OCI-LY3 (cell line): ENCODE measurements around the gene STRN3.

Experiments used
- EZH2phosphoT487 ChIP-seq: fragments of 200-600 bp; shearing (Covaris generic); IDR thresholded peaks from 2 replicates; pipeline ENCODE4 v1.6.1; 2018; ENCODE audit warnings: antibody characterized with exemption, mixed run types, low read depth
- TF ChIP-seq, protein P1 (sequence below): fragments of 200-600, 300-600 bp; sonication (generic); IDR thresholded peaks from 2 replicates; pipeline ENCODE4 v1.5.1; 2014; ENCODE audit warnings: antibody characterized with exemption, low read length, low read depth

DNA sequence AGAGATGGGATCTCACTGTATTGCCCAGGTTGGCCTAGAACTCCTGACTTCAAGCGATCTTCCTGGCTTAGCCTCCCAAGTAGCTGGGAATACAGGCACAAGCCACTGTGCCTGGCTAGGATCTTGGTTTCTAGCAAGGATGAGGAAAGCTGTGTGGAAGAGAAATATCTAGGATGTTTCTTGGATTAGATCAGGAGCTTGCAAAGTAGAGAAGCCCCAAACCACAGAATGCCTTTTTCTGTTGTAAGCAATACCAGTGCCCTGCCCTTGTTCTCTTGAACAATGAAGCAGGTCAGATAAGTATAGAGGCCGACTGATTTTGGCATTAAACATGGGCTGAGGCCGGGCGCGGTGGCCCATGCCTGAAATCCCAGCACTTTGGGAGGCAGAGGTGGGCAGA lies 44.3 kb upstream of the STRN3 start:
- TF ChIP-seq, protein P1, sequence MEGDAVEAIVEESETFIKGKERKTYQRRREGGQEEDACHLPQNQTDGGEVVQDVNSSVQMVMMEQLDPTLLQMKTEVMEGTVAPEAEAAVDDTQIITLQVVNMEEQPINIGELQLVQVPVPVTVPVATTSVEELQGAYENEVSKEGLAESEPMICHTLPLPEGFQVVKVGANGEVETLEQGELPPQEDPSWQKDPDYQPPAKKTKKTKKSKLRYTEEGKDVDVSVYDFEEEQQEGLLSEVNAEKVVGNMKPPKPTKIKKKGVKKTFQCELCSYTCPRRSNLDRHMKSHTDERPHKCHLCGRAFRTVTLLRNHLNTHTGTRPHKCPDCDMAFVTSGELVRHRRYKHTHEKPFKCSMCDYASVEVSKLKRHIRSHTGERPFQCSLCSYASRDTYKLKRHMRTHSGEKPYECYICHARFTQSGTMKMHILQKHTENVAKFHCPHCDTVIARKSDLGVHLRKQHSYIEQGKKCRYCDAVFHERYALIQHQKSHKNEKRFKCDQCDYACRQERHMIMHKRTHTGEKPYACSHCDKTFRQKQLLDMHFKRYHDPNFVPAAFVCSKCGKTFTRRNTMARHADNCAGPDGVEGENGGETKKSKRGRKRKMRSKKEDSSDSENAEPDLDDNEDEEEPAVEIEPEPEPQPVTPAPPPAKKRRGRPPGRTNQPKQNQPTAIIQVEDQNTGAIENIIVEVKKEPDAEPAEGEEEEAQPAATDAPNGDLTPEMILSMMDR = no peak
- TF ChIP-seq EZH2phosphoT487 = no peak
